ENCODE results near the gene TJP3.

The TJP3 gene

DNA sequence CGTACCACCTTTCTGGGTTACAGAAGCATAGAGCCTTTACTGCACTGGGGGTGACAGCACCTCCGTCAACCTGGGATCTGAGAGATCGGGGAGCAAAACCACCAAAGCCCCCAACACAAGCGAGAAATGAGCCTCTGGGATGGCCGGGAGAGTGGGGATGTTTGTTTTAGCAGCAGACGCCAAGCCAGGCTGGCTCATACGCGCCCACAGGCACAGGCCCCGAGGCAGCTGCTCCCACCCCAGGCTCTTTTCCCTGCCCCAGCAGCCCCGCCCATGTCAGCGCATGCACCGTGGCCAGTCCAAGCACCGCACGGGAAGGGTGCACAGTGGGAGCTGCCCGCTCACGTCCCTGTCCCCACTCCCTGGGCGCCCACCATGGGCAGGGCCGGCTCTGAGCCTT is 16.5 kb upstream of the TJP3 start:
- DNase-seq (ENCODE audit: low read depth) = no peak

- peak; percentile 23 for DNase-seq (ENCODE audit: low read depth)
These were observed 15.8 kb upstream of the TJP3 start for GRCh38 chr19:3692141-3693024.

- DNase-seq (ENCODE audit: low read depth) = no peak
These were observed 14.9 kb upstream of the TJP3 start for GRCh38 chr19:3693025-3693925.

GRCh38 chr19:3694361-3695123 is 13.6 kb upstream of the TJP3 start:
- no peak for DNase-seq (ENCODE audit: low read depth)

DNA sequence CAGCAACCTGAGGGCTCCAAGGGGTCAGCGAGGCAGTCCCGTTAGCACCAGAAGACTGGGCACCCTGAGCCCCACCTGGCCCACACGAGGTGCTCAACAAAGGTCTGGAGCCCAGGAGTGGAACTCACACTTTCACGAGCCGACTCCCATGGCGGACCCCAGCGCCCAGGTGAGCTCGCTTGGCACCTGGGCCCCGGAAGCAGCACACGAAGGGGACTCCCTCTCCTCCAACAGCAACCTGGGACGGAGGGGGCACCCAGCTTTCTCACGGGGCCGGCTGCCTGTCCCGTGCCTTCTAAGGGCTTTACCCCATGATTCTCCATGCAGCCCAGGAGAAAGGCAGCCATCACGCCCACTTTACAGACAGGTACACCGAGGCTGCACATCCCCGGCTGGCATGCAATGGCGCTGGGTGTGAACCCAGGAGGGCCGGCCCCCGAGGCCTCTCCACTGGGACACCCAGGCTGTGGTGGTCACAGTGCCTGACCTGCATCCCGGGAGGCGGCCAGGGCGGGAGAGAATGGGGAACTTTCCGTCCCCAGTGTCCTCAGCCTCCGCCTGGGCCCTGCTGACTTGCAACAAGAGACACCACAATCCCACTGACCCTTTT is 13.0 kb upstream of the TJP3 start:
- DNase-seq (ENCODE audit: low read depth) = no peak

- no peak for DNase-seq (ENCODE audit: low read depth)
These were observed 12.1 kb upstream of the TJP3 start for GRCh38 chr19:3695986-3696659.

DNA sequence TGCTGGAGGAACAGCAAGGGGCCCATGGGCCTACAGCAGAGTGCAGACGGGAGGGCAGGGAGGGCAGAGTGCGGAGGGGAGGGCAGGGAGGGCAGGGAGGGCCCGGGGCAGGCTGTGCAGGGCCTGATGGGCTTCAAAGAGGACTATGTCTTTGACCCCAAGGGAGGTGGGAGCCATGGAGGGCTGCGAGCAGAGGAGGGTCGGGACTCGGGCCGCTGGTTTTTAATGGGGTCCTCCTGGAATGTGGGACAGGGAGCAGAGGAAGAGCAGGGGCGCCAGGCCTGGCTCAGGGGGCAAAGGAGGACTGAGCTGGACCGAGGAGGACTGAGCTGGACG is 11.6 kb upstream of the TJP3 start:
- DNase-seq (ENCODE audit: low read depth) = no peak

DNA sequence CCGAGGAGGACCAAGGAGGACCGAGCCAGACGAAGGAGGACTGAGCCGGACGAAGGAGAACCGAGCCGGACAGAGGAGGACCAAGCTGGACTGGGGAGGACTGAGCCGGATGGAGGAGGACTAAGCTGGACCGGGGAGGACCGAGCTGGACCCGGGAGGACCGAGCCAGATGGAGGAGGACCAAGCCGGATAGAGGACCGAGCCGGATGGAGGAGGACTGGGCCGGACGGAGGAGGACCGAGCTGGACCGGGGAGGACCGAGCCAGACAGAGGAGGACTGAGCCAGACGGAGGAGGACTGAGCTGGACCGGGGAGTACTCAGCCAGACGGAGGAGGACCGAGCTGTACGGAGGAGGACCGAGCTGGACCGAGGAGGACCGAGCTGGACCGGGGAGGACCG is 11.1 kb upstream of the TJP3 start:
- DNase-seq (ENCODE audit: low read depth) = no peak

DNA sequence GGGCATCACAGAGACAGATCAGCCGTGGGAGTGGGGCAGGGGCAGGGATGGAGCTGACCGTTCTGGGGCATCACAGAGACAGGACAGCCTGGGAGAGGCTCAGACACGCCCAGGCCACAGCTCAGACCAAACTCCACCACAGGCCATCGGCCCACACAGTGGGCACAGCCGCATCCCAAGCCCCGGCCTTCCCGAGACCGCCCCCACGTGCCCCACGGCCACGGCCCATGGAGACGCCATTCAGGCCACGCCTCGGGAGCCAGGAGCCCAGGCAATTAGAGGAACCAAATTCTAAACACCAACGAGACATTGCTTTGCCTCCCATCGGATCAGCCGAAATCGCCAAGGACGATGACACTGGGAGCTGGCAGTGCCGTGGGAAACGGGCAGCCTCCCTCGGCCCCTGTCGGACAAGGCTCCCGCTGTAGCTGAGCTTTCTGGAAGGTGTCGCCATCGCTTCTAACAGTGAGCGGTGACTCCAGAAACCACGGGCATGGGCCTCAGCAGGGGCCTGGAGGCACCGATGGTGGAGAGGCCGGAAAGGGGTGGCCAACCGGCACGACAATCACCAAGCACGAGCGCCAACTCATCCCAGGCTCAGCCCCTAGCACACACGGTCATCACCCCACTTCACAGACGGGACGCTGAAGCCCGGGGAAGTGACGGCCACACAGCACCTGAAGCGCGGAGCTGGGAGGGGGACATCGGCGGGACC is 10.4 kb upstream of the TJP3 start:
- DNase-seq (ENCODE audit: low read depth) = no peak

DNA sequence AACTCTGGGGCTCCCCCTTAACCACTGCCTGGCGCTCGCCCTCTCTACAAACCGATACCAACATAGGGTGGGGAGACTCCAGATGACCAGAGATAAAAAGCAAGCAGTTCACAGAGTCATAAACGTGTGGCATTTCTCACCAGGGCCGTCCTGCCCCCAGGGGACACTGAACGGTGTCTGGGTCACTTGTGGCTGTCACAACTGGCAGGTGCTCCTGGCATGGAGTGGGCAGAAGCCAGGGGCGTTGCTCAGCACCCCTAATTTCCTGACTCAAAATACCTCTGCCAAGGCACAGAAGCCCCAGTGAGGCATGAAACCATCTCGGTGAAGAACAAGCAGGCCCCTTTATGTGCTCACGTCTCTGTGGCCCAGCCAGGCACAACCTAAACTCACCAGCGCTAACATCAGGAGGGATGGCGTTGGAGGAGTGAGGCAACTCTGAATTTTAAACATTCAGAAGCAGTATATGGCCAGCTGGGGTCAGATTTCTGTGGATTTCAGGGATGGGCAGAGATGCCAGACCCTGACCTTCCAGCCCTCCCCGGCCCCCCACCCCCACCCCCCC is 9.7 kb upstream of the TJP3 start:
- DNase-seq (ENCODE audit: low read depth) = no peak

DNA sequence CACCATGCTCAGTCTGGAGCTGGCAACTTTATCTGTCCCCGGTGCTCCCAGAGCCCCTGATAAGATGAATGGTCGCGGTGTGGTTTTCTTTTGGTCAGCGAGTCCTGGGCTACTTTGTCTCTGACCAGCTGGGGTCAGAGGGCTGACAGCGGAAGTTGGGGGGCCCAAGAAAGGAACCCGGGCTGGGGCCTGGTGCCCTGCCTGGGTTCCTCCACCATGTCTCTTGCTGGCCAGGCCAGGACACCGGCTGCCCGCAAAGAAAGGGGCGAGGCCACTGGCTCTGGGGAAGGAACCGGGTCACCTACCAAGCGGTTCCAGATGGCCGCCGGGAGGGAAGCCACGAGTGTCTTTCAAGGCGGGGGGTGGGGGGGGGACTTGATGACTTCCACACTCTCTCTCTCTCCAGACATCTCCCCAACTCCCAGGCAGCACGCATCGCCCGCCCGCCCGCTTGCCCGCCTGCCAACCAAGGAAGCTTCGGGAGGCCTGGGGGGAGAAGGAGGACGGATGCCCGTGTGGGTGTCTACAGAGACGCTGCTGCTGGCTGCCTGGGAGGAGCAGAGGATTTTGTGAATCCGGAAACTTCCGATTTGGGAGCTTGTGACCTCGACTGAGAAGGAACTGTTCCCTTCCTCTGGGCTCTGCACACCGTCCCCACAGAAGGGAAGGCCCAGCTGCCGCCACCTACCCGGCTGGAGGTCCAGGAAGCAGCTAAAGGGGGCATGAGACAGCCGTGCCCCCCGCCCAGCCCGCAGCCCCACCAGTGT is 9.0 kb upstream of the TJP3 start:
- no peak for DNase-seq (ENCODE audit: low read depth)

DNA sequence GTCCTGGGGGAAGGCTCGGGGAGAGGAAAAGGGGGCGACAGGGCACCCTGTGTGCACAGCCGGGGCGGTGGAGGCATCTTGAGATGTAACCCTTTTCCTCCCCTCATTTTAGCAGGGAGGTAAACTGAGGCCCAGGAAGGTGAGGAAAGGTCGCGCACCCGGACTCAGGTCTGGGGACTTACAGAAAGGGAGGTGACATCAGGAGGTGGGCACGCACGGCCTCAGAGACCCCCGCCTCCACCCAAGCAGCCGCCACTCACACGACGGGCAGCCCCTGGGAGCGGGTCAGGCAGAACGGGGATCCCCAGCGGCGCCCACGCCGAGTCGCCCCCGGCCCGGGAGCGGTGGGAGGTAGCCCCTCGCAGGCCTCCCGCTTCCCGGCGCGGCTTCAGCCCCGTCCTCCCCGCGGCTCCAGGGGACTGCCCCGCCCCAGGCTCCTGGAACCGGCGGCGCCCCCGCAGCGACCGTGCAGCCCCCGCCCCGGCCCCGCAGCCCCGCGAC is 8.4 kb upstream of the TJP3 start:
- DNase-seq (ENCODE audit: low read depth) = no peak

DNA sequence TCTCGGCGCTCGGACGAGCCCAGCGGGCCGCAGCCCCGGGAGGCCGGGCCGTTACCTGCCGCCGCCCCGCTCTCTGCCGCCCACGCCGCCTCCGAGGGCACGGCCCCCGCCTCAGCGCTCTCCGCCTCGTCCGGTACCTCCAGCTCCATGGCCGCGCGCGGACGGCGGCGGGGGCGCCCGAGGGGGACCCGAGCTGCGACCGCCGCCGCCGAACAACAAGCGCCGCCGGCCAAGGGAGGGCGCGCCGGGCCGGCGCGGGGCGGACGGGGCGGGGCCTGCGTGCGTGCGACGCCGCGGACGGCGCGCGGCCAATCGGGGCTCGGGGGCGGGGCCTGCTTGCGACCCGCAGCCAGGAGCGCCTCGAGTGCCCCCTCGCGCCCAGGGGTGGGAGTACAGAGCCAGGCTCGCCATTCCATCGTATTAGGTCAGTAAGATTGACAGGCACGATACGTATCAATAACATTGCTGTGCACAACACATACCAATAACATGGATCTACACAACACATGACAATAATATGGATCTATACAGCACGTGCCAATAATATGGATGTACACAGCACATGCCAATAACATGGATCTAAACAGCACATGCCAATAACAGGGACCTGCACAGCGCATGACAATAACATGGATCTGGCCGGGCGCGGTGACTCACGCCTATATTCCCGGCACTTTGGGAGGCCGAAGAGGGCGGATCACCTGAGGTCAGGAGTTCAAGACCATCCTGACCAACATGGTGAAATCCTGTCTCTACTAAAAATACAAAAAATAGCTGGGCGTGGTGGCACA is 7.7 kb upstream of the TJP3 start, which contains the start of gene PIP5K1C:
PIP5K1C (minus strand) TSS at position 227 of the 791 bp plus-strand sequence; CDS start at position 149, 78 bp downstream.
- peak; percentile 89 for DNase-seq (ENCODE audit: low read depth)

DNA sequence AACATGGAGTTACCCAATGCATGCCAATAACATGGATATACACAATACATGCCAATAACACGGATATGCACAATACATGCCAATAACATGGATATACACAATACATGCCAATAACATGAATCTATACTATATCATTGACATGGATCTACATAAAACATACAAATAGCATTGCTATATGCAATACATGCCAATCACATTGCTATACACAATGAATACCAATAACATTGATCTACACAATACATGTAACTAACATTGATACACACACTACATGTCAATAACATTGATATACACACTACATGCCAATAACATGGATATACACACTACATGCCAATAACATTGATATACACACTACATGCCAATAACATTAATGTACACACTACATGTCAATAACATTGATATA is 7.0 kb upstream of the TJP3 start:
- no peak for DNase-seq (ENCODE audit: low read depth)

DNA sequence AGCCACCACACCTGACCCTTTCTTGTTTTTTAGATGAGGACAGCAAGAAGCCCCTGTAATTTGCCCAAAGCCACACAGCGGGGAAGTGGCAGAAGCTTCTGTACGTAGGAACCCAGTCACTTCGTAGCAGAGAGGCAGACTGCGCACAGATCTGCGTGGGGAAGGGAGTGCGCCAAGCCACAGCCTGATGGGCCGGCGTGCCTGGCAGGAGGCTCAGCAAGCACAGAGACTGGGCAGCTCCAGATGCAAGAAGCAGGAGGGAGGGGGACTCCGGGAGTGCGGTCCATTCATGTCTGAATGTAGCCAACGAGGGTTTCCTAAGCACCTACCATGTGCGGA is 347 bp upstream of the TJP3 start:
- DNase-seq (ENCODE audit: low read depth) = no peak

DNA sequence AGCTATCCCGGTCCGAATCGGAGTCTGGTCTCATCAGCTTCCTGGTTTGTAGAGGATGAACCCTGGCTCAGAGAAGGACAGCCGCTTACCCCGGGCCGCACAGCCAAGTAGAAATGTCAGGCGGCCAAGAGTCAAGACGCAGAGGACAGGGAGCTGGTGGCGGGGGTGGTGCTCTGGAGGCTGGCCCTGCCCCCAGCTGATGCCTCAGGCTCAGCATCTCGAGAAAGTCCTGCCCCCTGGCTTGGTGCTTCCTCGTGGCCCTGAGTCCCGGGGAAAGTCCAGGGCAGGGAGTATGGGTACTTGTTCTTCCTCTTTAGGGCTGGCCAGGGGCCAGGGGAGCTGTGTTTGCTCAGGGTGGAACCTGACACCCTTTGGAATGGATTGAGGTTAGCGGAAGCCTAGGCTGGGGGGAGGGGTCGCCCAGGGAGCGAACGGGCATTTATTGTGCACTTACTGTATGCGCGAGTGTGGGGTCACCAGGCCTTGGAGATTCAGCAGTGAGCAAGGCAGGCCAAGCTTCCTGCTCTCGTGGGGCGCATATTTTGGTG is 2.2 kb downstream of the TJP3 start:
- no peak for DNase-seq (ENCODE audit: low read depth)

GRCh38 chr19:3712663-3713611 is 4.8 kb downstream of the TJP3 start:
- DNase-seq (ENCODE audit: low read depth) = no peak

All from activated T-helper 1 cell treated with Interleukin-2 at 50 U/mL for 16 hours (primary cell).